GM10266 (cell line): ENCODE results near the gene XPO5.

Experiments
- DNase-seq: peaks from one replicate; pipeline ENCODE4 v3.0.0; 2012; ENCODE audit errors: extremely low spot score
- CTCF ChIP-seq: IDR thresholded peaks from 2 replicates; pipeline ENCODE4 v1.5.1; 2012; ENCODE audit warnings: mild to moderate bottlenecking, low read depth; ENCODE audit not compliant: control insufficient read depth, insufficient read depth; ENCODE audit errors: missing control alignments

XPO5 gene

GRCh38 chr6:43476746-43477145 lies 99.1 kb downstream of the XPO5 start:
- TF ChIP-seq CTCF, result no peak
- no peak for DNase-seq

- DNase-seq, result no peak
- TF ChIP-seq CTCF, result no peak
These were observed 100.3 kb downstream of the XPO5 start for GRCh38 chr6:43475516-43475915.

GRCh38 chr6:43472515-43472914 lies 103.3 kb downstream of the XPO5 start:
- DNase-seq, result no peak
- TF ChIP-seq CTCF, result no peak
